Coronary artery (tissue), 2 donors: ENCODE results near the gene TSPAN3.
A peak's percentile ranks its signal among the peaks of the same experiment; 100 is the strongest.

ENCODE experiments used
- DNase-seq: peaks from one replicate; pipeline ENCODE4 v3.0.0-alpha.2; 2017; ENCODE audit warnings: low spot score
- H3K27ac ChIP-seq, 2 donors: fragments of 200-600 bp; sonication (generic); one replicate each; pipeline ENCODE4 v1.5.1; 2016 to 2019
- H3K4me3 ChIP-seq: fragments of 200-600 bp; sonication (generic); 2 replicates; pipeline ENCODE4 v1.5.1; 2016; ENCODE audit warnings: mild to moderate bottlenecking, moderate library complexity
- TF ChIP-seq, protein P1 (sequence below): fragments of 200-600 bp; sonication (generic); IDR thresholded peaks from one replicate; pipeline ENCODE4 v1.5.1; 2019; ENCODE audit warnings: antibody characterized with exemption

Gene TSPAN3

GRCh38 chr15:77111789-77112188 lies 40.9 kb upstream of the TSPAN3 start:
- DNase-seq: no peak
- TF ChIP-seq, protein P1, sequence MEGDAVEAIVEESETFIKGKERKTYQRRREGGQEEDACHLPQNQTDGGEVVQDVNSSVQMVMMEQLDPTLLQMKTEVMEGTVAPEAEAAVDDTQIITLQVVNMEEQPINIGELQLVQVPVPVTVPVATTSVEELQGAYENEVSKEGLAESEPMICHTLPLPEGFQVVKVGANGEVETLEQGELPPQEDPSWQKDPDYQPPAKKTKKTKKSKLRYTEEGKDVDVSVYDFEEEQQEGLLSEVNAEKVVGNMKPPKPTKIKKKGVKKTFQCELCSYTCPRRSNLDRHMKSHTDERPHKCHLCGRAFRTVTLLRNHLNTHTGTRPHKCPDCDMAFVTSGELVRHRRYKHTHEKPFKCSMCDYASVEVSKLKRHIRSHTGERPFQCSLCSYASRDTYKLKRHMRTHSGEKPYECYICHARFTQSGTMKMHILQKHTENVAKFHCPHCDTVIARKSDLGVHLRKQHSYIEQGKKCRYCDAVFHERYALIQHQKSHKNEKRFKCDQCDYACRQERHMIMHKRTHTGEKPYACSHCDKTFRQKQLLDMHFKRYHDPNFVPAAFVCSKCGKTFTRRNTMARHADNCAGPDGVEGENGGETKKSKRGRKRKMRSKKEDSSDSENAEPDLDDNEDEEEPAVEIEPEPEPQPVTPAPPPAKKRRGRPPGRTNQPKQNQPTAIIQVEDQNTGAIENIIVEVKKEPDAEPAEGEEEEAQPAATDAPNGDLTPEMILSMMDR: no peak
- no peak overlapping the region for H3K27ac ChIP-seq
- no peak overlapping the region for H3K4me3 ChIP-seq

DNA sequence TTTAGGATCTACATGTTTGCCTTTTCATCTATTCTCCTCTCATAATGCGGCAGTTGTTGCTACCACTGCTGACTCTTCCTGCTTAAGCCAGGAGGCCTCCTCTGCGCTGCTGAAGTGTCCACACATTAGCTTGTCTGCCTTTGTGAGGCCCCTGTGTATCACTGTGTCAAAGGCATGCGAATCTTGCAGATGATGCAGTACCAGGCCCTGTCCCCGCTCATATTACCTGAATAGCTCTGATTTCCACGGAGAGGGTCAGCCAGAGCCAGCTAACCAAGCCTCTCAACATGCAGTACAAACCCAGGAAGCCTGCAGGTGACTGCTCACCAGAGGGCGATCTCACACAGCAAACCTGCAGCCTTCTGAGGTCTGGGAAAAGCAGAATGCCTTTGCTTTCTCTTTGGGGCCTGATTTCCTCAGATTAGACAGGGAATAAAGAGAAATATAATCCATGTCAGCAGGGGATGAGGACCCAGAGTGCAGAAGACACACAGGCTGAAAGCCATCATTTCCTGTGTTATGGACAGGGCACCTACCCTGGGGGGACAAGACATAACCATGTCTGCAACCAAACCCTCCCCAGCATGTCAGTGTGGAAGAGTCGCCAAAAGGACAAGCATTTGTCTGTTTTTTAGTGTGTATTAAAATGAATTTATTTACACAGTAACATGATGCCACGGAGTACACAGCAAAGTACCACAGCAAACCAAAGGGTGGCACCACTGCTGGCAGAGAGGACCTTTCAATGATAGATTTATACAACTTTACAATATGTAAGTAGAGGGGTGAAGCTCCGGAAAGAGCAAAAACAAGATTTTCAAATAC lies 36.8 kb upstream of the TSPAN3 start:
- DNase-seq: no peak
- TF ChIP-seq, protein P1: no peak
- H3K4me3 ChIP-seq: no peak overlapping the region
- H3K27ac ChIP-seq: peak overlapping the region in 1 of 2 donors; percentile 49

GRCh38 chr15:77107068-77107467 lies 36.2 kb upstream of the TSPAN3 start:
- Histone ChIP-seq H3K4me3 (no peak overlapping the region), H3K27ac (peak overlapping the region; percentile 37 to 49)
- TF ChIP-seq, protein P1: no peak
- no peak for DNase-seq

GRCh38 chr15:77104155-77104554 lies 33.2 kb upstream of the TSPAN3 start:
- Histone ChIP-seq H3K4me3 (no peak overlapping the region), H3K27ac (no peak overlapping the region)
- no peak for DNase-seq
- TF ChIP-seq, protein P1: no peak

DNA sequence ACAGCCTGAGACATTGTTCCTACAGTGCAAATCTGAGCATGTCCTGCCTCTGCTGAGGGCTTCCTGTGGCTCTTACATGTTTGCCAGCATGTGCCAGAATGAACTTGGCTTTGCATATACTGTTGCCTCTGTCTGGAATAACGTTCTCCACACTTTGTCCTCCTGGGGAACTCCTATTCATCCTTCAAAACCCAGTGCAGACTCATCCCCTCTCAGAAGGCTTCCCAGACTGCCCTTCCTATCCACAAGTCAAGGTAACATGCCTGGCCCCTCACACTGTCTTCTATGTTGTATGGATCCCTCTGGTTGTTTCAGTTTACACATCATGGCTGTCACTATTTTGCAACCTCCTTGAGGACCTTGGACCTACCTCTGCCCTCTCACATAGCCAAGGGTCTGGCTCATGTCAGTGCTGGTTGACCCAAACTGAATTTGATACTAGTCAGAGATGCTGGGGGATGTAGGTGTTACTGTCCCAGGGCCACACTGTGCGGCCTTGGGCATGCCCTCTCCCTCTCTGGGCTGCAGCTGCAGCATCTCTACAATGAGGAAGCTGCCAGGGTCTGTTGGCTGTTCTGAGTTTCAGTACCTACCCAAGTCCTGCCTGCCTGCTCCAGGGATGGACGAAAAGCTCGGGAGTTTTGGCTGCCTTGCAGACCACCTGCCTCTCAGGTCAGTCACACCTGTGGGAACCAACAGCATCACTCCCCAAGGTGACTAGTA lies 29.0 kb upstream of the TSPAN3 start:
- Histone ChIP-seq H3K4me3 (no peak overlapping the region), H3K27ac (no peak overlapping the region)
- TF ChIP-seq, protein P1: no peak
- DNase-seq: no peak

DNA sequence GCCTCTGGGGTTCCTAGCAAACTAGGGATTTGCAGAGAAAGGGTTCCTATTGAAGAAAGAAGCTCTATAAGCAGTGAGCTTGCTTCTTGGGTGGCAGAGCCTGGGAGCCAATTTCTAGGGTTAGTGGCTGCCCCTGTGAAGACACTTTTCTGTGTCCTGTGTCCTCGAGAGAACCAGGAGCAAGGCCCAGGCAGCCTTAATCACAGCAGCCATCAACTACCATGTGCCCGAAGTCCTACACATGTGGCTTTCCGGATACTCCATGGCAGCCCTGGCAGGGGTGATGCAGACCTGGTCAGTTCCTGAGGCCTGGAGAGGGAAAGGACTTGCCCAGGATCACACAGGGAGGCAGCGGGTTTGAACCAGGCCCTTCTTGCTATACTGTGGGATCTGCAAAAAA lies 27.7 kb upstream of the TSPAN3 start:
- no peak overlapping the region for H3K27ac ChIP-seq
- TF ChIP-seq, protein P1: no peak
- no peak overlapping the region for H3K4me3 ChIP-seq
- no peak for DNase-seq

DNA sequence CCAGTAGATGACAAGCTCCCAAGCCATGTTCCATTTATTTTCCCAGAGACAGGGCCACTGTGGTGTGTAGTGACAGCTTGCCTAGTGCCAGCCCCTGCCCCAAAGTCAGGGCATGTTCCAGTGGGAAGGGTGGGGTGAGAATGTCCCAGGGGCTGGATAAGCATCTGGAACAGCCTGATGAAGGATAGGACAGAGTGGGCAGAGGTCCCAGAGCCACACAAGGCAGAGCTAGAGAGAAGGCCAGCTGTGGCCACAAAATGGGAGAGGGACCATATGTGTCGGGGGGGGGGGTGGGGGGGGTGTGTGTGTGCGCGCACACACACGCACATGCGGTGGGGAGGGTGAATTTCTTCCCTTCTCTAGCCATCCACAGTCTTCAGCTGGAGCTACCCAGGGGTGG lies 27.0 kb upstream of the TSPAN3 start:
- DNase-seq: no peak
- TF ChIP-seq, protein P1: no peak
- Histone ChIP-seq H3K27ac (no peak overlapping the region), H3K4me3 (no peak overlapping the region)
